HG03064 (cell line): ENCODE measurements around the gene PLXNC1.

Experiments used
- ATAC-seq: cut with Tn5 transposase; IDR thresholded peaks from one replicate; pipeline ENCODE4 v1.9.1; 2021; ENCODE audit warnings: low read depth; ENCODE audit not compliant: unreplicated experiment

The PLXNC1 gene

DNA sequence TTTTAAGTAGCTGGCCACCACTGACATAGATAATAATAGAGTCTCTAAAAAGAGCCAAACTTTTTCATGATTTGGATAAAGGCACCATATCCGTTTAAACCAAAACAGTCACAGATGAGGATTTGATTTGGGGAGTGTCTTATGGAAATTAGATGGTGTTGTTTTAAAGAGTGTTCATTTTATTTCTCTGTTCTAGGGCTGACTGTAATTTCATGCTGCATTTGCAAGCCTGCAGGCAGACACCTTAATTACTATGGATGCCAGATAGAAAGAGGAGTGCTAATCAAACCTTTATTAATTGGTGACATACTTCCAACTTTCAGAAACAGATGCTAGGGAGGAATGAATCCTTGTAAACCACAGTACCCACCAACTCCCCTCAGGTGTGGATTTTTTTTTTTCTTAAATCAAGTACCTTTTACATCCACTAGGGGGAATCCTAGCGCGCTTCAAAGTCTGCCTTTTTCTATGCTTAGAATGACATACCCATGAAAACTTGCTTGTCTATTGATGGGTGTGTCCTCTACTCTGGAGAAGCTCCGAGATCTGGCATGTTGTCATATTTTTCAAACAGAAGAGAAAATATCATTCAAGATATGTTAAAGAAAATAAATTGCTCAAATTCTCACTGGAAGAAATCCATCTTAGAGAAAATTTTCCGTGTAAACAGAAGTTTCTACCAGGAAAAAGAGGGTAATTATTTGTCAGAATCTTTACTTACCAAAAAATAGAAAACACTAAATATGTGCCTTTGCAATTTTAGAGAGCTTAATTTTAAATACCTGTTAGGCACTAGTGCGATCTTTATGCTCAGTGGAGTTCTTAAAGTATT is 14.2 kb upstream of the PLXNC1 start:
- no peak for ATAC-seq

DNA sequence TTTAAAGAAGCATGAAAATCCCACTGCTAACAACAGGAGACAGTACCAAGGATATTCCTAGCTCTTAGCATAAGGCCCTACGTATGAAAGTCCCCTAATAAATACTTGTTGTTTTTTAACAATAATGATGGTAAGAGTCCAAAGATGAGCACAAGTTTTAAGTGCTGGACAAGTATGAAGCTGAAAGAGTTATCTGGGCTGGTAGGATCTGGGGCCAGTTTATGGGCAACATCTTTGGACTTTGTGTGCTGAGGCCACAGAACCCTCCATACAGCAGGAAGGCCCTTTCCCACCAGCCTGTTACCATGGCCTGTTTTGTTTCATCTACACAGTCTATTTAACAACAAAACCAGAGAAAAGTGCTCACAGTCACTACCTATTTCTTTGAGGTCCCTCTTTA is 12.5 kb upstream of the PLXNC1 start:
- ATAC-seq: no peak

DNA sequence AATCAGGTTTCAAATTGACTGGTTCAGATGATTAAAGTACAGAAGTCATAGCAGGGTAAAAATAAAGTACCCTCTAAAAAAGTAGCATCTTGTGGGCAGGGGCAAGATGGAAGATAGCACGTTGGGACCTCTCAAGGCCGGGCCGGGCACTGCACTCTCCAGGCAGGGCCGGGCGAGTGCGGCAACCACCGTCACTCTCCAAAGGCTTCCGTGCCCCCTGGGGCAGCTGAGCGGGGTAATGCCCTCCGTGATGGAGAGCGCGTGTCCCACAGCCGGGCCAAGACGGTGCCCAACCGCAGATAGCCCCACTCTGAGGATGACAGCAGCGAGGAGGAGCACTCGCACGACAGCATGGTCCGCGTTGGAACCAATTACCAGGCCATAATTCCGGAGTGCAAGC is 8.6 kb upstream of the PLXNC1 start:
- ATAC-seq: no peak

DNA sequence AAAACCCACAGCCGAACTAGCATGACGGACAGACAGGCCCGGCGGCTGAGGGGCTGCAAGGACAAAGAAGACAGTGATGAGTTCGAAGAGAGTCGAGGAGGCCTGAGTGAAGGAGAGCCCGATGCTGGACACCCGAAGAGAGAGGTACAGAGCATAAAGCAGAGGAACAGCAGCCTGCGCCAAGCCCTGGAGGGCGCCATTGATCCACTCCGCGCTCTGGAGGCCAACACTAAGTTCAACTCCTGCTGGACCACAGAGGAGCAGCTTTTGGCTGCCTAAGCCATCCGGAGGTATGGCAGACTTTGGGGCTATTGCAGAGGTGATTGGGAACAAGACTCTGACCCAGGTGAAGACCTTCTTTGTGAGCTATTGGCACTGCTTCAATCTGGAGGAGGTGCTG is 7.8 kb upstream of the PLXNC1 start:
- no peak for ATAC-seq

DNA sequence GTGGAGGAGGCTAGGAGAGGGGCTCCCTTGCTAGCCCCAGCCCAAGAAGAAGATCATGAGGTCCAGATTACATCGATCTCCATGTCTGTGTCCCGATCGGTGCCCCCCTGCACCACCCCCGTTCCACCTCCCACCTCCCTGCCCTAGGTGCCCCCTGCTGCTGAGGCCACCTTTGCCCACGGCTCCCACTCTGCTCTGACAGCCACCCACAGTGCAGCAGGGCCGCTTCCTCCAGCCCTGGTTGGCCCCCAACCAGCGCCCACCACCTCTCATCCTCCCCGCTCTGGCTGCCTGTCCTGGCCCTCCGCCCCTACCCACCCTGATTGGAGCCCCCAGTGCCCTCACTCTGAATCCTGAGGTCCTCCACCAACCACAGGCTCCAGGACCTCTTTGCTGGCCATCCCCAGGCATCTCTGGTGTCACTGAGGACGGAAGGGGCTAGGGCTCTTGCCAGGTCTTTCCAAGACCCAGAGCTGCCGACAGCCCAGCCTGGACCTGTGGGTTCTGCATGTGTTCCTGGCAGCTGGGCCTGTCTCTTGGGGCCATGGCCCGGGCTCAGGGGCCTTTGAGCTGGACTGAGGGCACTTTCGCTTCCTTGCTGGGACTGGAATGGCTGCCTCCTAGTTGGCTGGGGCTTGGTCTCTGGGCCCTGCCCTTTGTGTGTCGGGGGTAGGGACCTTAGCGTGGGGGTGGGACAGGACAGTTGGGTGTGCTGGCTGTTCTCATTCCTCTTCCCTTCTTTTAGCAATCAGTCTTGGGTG is 7.2 kb upstream of the PLXNC1 start:
- no peak for ATAC-seq

DNA sequence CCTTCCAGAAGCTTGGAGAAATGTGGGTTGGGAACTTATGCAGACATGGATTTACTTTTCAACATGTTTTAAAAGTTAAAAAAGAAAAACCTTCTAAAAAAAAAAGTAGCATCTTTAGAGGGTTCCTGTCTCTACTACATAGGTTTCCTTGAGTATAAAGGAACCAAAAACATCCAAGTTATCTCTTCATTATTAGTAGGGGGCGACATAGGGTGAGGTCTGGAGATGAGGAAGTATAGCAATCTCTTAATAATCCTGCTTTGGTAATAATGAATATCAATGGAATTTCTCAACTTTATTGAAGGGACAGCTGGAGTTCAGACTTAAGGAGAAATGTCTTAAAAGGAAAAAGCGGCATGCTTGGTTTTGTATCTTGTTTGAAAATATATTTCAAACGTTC is 6.5 kb upstream of the PLXNC1 start:
- ATAC-seq: no peak

DNA sequence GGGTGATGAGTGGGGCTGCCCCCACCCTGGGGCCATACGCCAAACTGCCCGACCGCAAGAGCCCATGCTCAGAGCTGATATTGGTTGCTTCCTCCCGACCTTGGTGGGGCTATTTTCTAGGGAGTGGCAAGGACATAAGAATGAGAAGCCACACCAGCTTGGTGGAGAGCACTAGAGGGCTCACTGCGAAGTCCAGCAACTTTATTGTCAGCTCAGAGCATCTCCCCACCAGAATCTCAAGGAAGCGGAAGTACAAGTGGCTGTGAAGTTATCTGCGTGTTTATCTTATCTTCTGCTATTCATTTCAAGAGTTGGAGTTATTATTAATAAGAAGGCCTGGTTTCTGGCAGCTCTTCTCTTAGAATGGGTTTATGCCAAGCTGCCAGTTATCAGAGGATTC is 4.9 kb upstream of the PLXNC1 start:
- no peak for ATAC-seq

DNA sequence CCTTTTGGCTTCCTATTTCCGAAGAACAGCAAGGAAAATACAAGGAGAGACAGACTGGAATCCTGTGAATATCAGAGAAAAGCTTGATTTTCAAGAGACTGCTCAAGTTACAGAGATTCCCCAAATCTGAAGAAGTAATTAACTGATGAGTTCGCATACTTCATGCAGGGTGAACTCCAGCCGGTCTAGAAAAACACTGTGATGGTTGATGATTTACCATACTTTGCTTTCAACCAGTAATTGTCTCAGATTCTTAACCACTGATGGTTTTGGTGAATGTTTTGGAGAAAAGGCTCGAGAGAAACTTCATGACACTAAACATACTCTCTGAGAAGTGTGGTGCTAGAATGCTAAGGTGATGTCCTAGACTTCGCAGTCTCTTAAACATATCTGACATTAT is 4.4 kb upstream of the PLXNC1 start:
- ATAC-seq: no peak

DNA sequence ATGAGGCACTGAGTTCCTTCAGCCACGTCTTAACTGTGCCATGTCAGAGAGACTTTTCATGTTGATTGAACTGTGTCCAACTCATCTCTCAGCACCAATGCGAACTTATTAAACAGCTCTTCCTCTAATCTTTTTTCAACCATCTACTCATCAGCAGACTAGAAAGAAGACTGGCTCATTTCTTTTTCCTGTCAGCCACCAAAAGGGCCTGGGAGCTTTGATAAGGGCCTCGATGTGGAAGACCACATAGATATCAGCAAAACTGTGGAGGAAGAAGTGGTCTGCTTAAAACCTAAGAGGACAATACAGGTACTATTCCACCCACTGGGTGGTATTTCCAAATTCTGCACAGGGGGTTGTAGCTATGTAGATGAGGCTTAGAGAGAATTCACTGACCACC is 3.6 kb upstream of the PLXNC1 start:
- no peak for ATAC-seq

DNA sequence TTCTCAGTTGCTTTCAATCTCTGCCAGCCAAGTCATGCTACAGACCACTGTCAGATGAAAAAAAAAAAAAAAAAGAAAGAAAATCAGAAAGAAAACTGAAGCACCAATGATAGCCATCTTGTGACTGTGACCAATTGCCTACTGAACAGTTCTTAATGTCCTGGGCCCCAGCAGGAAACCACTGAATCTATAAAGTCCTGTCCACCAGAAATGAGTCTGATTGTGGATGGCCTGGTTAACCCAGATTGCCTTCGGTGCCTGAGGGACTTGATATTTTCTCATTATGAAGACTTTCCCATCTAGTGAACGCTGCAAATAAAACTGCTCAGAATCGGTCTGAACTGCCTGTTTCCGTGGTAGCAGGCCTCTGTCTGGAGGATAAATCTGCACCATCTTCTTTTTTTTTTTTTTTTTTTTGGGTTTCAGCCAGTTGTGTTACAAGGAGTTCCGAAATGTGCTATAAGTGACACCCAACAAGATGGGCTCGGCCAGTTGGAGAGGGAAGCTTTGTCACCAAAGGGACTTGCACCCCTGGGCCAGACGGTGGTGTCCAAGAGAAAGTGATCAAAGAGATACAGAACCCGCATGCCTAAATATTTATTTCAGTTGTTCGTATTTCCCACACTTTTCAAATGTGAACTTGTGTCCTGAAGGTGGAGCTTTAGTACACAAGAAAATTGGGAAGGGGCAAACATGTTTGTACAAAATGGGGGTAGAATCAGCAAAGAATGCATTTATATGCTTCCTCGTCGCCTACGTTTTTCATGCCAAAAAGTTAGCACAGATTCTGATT is 3.0 kb upstream of the PLXNC1 start:
- no peak for ATAC-seq

DNA sequence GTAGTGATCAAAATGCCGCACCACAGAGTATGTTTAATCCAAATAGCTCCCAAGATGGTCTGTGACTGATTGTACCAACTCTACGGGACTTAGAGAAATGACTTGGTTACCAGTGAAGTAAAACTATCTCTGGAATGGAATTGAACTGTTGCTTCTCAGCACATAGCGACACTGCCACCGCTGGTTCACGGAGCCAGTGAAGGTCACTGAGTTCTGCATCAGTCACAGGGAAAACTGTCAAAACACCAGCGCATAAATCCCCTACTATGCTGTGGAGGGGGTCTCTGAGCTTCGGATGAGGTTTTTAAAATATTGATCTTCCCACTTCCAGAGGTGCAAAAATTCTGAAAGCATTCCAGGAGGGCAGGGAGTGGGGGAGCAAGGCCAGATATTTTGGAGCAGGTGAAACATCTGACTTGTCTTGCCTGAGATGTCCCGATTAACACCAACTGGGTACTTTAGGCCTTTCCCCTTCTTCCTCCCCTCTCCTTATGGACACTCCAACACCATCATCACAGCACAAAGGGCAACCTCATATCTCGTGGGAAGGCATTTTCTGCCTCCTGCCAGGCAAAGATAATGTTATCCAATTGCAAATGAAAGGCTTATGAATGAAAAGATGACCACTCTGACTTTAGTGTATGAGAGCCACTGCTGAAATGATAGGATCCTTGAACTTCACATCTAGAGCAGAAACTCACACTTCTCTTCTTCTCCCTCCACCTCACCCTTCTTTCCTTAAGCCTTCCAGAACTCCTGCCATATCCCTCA is 2.0 kb upstream of the PLXNC1 start:
- ATAC-seq: no peak

DNA sequence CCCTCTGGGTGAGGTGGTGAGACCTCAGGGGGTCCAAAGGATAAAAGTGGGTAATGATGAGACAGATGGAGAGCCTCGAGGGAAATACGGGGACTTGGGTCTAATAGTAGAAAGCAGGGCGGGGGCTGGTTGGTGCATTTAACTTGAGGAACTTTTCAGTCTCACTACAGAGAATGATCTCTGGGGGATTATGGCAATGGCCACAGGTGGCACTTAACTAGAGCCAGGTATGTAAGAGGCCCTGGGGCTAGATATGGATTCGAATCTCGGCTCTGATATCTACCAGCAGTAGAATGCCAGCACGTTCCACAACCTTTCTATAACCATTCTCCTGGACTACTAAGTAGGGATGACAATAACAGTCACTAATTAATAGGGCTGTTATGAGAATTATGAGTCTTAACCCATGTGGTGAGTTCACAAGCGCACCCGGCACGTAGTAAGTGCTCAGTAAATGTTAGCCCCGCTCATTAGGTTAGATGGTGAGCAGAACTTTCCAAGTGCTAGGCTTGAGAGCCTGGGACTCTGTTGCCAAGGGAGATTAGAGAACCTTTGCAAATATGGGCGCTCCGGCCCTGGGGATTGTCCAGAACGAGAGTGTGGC is 888 bp upstream of the PLXNC1 start:
- ATAC-seq: no peak

DNA sequence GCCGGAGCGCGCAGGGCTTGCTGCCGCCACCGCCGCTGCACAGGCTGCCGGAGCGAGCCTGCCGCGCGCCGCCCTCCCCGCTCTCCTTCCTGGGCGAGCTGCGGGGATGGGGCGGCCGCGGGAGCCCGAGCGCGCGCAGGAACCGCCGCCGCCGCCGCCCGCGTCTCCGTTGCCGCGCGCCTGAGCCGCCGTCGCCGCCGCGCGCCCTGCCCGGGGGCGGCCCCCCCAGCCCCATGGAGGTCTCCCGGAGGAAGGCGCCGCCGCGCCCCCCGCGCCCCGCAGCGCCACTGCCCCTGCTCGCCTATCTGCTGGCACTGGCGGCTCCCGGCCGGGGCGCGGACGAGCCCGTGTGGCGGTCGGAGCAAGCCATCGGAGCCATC is 352 bp downstream of the PLXNC1 start:
- peak; percentile 16 for ATAC-seq

DNA sequence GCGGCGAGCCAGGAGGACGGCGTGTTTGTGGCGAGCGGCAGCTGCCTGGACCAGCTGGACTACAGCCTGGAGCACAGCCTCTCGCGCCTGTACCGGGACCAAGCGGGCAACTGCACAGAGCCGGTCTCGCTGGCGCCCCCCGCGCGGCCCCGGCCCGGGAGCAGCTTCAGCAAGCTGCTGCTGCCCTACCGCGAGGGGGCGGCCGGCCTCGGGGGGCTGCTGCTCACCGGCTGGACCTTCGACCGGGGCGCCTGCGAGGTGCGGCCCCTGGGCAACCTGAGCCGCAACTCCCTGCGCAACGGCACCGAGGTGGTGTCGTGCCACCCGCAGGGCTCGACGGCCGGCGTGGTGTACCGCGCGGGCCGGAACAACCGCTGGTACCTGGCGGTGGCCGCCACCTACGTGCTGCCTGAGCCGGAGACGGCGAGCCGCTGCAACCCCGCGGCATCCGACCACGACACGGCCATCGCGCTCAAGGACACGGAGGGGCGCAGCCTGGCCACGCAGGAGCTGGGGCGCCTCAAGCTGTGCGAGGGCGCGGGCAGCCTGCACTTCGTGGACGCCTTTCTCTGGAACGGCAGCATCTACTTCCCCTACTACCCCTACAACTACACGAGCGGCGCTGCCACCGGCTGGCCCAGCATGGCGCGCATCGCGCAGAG is 873 bp downstream of the PLXNC1 start:
- peak; percentile 28 for ATAC-seq

DNA sequence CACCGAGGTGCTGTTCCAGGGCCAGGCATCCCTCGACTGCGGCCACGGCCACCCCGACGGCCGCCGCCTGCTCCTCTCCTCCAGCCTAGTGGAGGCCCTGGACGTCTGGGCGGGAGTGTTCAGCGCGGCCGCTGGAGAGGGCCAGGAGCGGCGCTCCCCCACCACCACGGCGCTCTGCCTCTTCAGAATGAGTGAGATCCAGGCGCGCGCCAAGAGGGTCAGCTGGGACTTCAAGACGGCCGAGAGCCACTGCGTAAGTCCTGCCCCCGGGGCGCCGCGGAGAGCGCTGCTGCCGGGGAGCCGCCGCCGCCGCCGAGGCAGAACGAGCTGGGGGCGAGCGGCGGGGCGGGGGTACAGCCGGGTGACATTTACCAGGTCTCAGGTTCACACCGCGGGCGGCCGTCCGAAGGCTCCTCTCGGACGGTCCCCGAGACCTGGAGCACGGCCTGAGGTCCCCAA is 1.4 kb downstream of the PLXNC1 start:
- peak; percentile 0 for ATAC-seq

DNA sequence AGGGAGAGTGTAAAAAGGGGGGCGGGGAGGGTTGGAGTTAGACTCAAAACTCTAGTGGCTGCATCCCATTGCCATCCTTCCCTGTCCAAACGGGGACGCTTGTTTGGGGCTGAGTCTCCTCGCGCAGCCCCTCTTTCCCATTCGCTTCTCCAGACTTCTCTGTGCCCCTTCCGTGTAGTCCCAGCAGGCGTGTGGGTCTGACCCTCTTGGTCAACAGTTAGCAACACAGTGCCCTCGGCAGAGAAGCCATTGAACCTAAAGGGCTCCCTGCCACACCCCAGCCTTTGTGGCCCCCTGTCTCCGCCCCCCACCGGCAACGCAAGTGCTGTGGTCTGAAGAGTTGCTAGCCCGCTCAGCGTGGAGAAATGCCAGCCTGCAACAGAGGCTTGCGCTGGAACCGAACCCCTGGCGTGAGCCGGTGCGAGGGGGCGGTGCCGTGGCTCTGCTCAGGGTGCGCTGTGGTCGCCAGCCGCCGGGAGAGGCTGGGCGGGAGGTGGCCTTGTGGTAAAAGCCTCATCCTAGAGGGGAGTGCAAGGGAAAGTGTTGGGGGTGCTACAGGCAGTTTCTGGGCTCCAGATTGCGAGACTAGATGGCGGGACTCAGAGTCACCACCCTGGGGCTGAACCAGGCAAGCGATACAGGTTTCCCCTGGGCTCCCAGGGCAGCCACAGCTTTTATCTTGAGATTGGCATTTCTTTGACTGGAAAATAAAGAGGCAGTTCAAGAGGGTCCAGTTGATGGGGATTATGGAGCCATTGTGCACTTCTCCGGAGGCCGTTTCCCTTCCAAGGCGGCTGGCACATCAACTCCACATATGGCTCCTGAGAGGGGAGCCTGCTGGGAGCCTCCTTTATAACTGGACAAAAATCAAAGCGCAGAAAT is 2.1 kb downstream of the PLXNC1 start:
- no peak for ATAC-seq

DNA sequence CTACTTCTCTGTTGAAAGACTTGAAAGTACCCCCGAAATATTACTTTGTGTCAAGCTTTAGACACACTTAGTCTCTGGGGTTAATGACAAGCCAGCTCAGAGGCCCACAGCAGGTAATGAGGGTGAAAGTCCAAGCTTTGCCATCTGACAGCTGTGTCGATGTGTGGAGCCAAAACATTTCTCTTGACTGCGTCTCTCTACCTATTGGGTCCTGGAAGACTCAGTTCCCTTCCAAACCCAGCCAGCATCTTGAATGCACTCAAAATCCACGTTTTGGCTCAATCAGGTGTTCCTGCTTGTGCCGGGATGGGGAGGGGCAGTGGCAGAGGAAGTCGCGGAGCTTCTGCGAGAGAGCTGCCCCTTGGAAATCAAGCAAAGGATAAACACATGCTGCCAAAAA is 3.2 kb downstream of the PLXNC1 start:
- no peak for ATAC-seq

DNA sequence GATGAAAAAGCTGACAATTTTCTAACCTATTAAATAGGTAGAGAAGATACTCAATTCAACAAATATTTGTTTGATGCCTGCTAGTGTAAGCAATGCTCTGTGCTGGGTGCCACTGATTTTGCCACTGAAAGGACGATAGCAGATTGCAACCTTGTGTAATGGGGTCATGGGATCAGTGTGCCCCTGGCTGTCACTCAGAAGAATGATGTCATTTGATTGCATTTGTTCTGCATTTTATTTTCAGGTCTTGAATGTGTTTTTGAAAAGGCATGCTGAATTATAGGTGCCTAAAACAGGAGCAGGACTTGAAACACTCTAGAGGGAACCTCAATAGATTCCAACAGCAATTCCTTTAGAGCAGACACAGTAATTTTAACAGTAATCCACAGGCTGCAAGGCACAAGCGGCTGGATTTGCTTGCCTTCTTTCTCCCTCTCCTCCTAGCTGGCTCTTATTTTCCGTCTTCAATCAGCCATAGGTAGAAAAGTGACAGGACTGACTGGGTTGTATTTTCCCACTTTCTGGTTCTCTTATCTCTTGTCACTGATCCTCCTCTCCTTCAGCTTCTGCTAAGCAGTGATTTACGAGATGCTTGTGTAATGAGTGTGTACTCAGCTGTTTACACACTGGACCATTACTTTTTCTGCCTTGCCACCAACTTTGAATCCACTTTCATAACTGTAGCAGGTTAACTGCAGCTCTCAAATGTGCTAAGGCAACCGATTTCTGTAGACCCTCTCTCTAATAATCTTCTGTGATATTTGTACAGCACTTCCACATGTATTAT is 4.1 kb downstream of the PLXNC1 start:
- ATAC-seq: no peak
